WTC11 (cell line): Measurements from ENCODE around the gene PPP1CB.

Experiments used
- CTCF ChIP-seq: fragments of 200-600 bp; IDR thresholded peaks from 2 replicates; pipeline ENCODE4 v1.8.0; 2022; ENCODE audit warnings: antibody characterized with exemption
- FOXP4 ChIP-seq: sonication (generic); formaldehyde crosslinking; IDR thresholded peaks from 2 replicates; pipeline ENCODE4 v1.8.0; 2022; ENCODE audit warnings: mild to moderate bottlenecking, missing genetic modification reagents
- MXD4 ChIP-seq: fragments of 250-450 bp; sonication (Bioruptor Pico); IDR thresholded peaks from 2 replicates; pipeline ENCODE4 v1.8.0; 2021; ENCODE audit warnings: mild to moderate bottlenecking, moderate library complexity, borderline replicate concordance
- MYBL2 ChIP-seq: sonication (generic); formaldehyde crosslinking; IDR thresholded peaks from 2 replicates; pipeline ENCODE4 v1.8.1; 2023; ENCODE audit warnings: mild to moderate bottlenecking, moderate library complexity, missing genetic modification reagents
- TEAD1 ChIP-seq: sonication (generic); formaldehyde crosslinking; IDR thresholded peaks from 2 replicates; pipeline ENCODE4 v1.8.0; 2022; ENCODE audit warnings: mild to moderate bottlenecking, missing genetic modification reagents
- USF1 ChIP-seq: sonication (generic); formaldehyde crosslinking; IDR thresholded peaks from 2 replicates; pipeline ENCODE4 v1.8.0; 2022; ENCODE audit warnings: mild to moderate bottlenecking, missing genetic modification reagents

GRCh38 chr2:28796620-28797019 lies 45.0 kb downstream of the PPP1CB start:
- TF ChIP-seq CTCF (no peak), MXD4 (CRISPR knock-in tag) (no peak), USF1 (no peak), FOXP4 (CRISPR knock-in tag) (no peak), TEAD1 (CRISPR knock-in tag) (no peak), MYBL2 (CRISPR knock-in tag) (no peak)
